NCI-H1436 treated with DMSO at 0.1 percent for 48 hours (cell line): Measurements from ENCODE around the gene NANOG.
"Not testable (repeated sequence)": the region's sequence is repeated elsewhere in the genome, so short reads cannot be mapped to it uniquely, and the experiment has no call there.

ENCODE experiments used
- DNase-seq: peaks from one replicate; lab custom pipeline; 2025; lab: John Stamatoyannopoulos, UW

NANOG gene

GRCh38 chr12:7806319-7806718 lies 17.1 kb downstream of the NANOG start:
- not testable (repeated sequence) for DNase-seq

- no peak for DNase-seq
Measured at GRCh38 chr12:7806863-7807487, 17.8 kb downstream of the NANOG start.

GRCh38 chr12:7825754-7826153 lies 36.6 kb downstream of the NANOG start:
- not testable (repeated sequence) for DNase-seq

GRCh38 chr12:7829737-7830136 lies 40.5 kb downstream of the NANOG start:
- not testable (repeated sequence) for DNase-seq

GRCh38 chr12:7832059-7832696 lies 43.0 kb downstream of the NANOG start:
- no peak for DNase-seq

GRCh38 chr12:7833201-7833600 lies 44.0 kb downstream of the NANOG start:
- not testable (repeated sequence) for DNase-seq

GRCh38 chr12:7833831-7834230 lies 44.6 kb downstream of the NANOG start:
- no peak for DNase-seq

GRCh38 chr12:7834701-7835100 lies 45.5 kb downstream of the NANOG start:
- DNase-seq = no peak

GRCh38 chr12:7835116-7835515 lies 45.9 kb downstream of the NANOG start:
- no peak for DNase-seq

- no peak for DNase-seq
Measured at GRCh38 chr12:7835766-7836165, 46.6 kb downstream of the NANOG start.

- DNase-seq = no peak
Measured at GRCh38 chr12:7837366-7837765, 48.2 kb downstream of the NANOG start.

- DNase-seq = not testable (repeated sequence)
Measured at GRCh38 chr12:7839226-7839625, 50.0 kb downstream of the NANOG start.

- DNase-seq = not testable (repeated sequence)
Measured at GRCh38 chr12:7839848-7840247, 50.6 kb downstream of the NANOG start.

- DNase-seq = not testable (repeated sequence)
Measured at GRCh38 chr12:7842444-7842843, 53.2 kb downstream of the NANOG start.

GRCh38 chr12:7843149-7843548 lies 53.9 kb downstream of the NANOG start:
- DNase-seq = not testable (repeated sequence)

GRCh38 chr12:7843583-7843982 lies 54.4 kb downstream of the NANOG start:
- not testable (repeated sequence) for DNase-seq

- no peak for DNase-seq
Measured at GRCh38 chr12:7844116-7844515, 54.9 kb downstream of the NANOG start.

GRCh38 chr12:7847226-7848097 lies 58.3 kb downstream of the NANOG start:
- DNase-seq = not testable (repeated sequence)

GRCh38 chr12:7848098-7848422 lies 58.9 kb downstream of the NANOG start:
- DNase-seq = not testable (repeated sequence)
